OCI-M2 (cell line): ENCODE measurements around the gene RBMY1B.
"Not testable (repeated sequence)": the region's sequence is repeated elsewhere in the genome, so short reads cannot be mapped to it uniquely, and the experiment has no call there.

Experiments used
- DNase-seq: peaks from one replicate; lab custom pipeline; 2025; ENCODE audit not compliant: unreplicated experiment; lab: John Stamatoyannopoulos, UW

The RBMY1B gene

DNA sequence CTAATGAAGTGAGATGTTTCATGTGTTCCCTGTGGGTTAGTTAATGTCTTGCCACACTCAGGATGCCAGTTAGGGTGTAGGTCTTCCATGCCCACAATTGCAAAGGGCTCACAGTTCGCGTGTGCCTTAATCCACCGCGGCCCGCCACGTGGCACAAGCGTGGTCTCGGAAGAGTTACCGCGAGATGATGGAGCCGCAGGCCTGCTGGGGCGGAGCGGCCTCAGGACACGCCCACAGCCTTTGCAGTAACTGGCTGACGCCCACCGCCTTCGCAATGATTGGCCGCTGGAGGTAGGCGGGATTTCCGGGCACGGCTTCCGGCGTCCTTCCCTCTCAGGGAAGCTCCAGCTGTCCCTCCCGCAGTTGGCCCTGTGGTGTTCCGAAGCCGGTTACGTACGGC, at the start of gene RBMY1B:
RBMY1B (plus strand) TSS at position 301 of the 400 bp plus-strand sequence. CDS start 2,013 bp downstream, outside the sequence.
- not testable (repeated sequence) for DNase-seq

DNA sequence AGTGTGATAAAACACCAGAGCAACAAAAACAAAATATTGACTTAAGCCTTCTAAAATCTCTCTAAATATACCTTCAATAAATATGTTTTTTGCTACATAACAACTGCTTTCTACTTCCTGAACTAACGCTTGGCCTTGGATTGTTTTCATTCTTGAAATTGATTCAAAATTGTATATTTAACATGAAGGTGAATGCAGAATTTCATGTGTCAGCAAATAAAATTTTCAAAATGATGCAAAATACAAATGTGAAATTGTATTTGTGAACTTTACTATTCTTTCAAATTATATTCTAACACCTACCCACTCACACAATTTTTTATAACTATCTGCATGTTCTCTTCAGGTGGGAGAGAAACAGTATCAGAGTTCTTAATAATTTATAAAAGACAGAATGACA, 48.2 kb upstream of the RBMY1B start:
- not testable (repeated sequence) for DNase-seq

DNA sequence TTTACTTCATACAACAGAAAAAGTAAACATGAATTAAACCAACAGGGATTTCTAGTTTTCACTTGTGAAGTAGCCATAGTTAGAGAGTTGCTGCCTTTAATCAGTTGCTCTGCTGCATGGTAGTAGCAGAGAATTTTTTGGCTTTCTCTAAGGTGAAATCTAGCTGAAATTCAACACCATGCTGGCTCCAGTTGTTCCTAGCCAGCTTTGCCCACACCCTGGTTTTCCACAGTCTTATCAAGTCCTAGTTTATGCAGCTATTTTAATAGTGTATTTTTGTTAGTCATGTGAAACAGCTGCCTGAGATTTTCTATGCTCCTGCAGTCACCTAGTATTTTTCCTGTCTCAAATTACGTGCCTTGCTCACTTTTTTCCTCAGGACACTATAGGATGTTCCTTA, 28.2 kb upstream of the RBMY1B start:
- DNase-seq, result no peak

DNA sequence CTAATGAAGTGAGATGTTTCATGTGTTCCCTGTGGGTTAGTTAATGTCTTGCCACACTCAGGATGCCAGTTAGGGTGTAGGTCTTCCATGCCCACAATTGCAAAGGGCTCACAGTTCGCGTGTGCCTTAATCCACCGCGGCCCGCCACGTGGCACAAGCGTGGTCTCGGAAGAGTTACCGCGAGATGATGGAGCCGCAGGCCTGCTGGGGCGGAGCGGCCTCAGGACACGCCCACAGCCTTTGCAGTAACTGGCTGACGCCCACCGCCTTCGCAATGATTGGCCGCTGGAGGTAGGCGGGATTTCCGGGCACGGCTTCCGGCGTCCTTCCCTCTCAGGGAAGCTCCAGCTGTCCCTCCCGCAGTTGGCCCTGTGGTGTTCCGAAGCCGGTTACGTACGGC, 23.4 kb downstream of the RBMY1B start, which contains the start of gene RBMY1A1:
RBMY1A1 (plus strand) TSS at position 301 of the 400 bp plus-strand sequence. CDS start 2,013 bp downstream, outside the sequence.
- not testable (repeated sequence) for DNase-seq

DNA sequence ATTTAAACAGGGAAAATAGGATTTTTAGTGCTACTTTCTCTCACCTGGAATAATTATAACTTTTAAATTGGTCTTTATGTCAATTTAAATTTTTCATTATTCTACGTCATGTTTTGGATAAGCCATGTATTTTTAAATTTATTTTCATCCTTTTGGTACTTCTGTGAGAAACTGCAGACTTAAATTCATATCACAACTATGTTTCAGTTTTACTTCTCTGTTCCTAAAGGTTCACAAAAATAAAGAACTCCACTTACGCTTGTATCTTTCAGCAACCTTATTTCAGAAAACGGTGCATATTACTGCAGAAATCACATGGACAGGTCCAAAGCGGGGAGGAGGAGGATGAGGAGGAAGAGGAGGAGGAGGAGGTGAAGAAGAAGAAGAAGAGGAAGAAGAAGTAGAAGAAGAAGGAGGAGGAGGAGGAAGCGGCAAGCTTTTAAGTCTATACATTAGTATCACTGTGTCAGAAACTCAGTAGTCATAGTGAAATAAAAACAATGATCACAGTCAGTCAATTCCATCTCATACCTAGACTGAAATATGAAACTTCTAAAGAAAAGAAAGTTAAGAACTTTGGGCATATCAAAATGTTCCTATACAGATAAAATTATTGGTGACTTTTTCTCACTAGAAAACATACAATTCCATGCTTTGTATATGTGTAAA, 48.3 kb downstream of the RBMY1B start:
- DNase-seq, result not testable (repeated sequence)
